ENCODE data around the gene ITGAL. TPM values are rescaled to one million over a fixed set of nuclear protein-coding genes. Genes with fewer than 3 reads are reported as not detected.

Gene ITGAL
- total and polyA plus RNA-seq, 2 of the 13 experiments (the other 11 are each of a cell fraction or from before 2014, with no cell fraction given) = 0.86 to 1.2 TPM

GRCh38 chr16:30557957-30558788 lies 85.6 kb downstream of the ITGAL start, which contains the start of gene ZNF764 (continued):
- TF ChIP-seq, protein P1, sequence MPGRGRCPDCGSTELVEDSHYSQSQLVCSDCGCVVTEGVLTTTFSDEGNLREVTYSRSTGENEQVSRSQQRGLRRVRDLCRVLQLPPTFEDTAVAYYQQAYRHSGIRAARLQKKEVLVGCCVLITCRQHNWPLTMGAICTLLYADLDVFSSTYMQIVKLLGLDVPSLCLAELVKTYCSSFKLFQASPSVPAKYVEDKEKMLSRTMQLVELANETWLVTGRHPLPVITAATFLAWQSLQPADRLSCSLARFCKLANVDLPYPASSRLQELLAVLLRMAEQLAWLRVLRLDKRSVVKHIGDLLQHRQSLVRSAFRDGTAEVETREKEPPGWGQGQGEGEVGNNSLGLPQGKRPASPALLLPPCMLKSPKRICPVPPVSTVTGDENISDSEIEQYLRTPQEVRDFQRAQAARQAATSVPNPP (CRISPR knock-in tag; IDR thresholded peaks at IDR 0.05) = peak; percentile 74; the same call in 1 of the 2 replicates
- TF ChIP-seq ZBTB3 (CRISPR knock-in tag; IDR thresholded peaks at IDR 0.05; ENCODE audit: borderline replicate concordance, low read depth) (no peak; the same call in 1 of the 2 replicates), ESRRA (CRISPR knock-in tag; IDR thresholded peaks at IDR 0.05; ENCODE audit: low read depth) (peak; percentile 75), BRD4 (CRISPR knock-in tag; IDR thresholded peaks at IDR 0.05) (peak; percentile 63), ATAD3A (CRISPR knock-in tag; IDR thresholded peaks at IDR 0.05) (peak; percentile 44; the same call in 1 of the 2 replicates), ZNF598 (CRISPR knock-in tag; IDR thresholded peaks at IDR 0.05; ENCODE audit: borderline replicate concordance) (no peak; the same call in none of the 2 replicates), MTA3 (CRISPR knock-in tag; IDR thresholded peaks at IDR 0.05) (0 out of 2 replicates have a peak, but pooled peaks have one; percentile 62), GZF1 (CRISPR knock-in tag; IDR thresholded peaks at IDR 0.05) (0 out of 2 replicates have a peak, but pooled peaks have one; percentile 84), AKAP8 (CRISPR knock-in tag; IDR thresholded peaks at IDR 0.05) (no peak), ZFY (CRISPR knock-in tag; IDR thresholded peaks at IDR 0.05) (peak; percentile 94), CHCHD3 (CRISPR knock-in tag; IDR thresholded peaks at IDR 0.05) (no peak), NCOA5 (CRISPR knock-in tag; IDR thresholded peaks at IDR 0.05) (no peak), CHD4 (IDR thresholded peaks at IDR 0.05; ENCODE audit: borderline replicate concordance, low read length) (no peak), JDP2 (CRISPR knock-in tag; IDR thresholded peaks at IDR 0.05; ENCODE audit: borderline replicate concordance) (no peak), ZNF556 (CRISPR knock-in tag; IDR thresholded peaks at IDR 0.05; ENCODE audit: borderline replicate concordance) (peak; percentile 73; the same call in 1 of the 2 replicates), BCL6 (CRISPR knock-in tag; IDR thresholded peaks at IDR 0.05) (no peak; the same call in 1 of the 2 replicates), MTF1 (CRISPR knock-in tag; IDR thresholded peaks at IDR 0.05) (no peak), ZNF704 (CRISPR knock-in tag; IDR thresholded peaks at IDR 0.05; ENCODE audit: borderline replicate concordance) (peak; percentile 82; the same call in 1 of the 2 replicates)
- TF ChIP-seq, protein P2, sequence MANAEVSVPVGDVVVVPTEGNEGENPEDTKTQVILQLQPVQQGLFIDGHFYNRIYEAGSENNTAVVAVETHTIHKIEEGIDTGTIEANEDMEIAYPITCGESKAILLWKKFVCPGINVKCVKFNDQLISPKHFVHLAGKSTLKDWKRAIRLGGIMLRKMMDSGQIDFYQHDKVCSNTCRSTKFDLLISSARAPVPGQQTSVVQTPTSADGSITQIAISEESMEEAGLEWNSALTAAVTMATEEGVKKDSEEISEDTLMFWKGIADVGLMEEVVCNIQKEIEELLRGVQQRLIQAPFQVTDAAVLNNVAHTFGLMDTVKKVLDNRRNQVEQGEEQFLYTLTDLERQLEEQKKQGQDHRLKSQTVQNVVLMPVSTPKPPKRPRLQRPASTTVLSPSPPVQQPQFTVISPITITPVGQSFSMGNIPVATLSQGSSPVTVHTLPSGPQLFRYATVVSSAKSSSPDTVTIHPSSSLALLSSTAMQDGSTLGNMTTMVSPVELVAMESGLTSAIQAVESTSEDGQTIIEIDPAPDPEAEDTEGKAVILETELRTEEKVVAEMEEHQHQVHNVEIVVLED (CRISPR knock-in tag; IDR thresholded peaks at IDR 0.05; ENCODE audit: borderline replicate concordance) = peak; percentile 99
- TF ChIP-seq, protein P3, sequence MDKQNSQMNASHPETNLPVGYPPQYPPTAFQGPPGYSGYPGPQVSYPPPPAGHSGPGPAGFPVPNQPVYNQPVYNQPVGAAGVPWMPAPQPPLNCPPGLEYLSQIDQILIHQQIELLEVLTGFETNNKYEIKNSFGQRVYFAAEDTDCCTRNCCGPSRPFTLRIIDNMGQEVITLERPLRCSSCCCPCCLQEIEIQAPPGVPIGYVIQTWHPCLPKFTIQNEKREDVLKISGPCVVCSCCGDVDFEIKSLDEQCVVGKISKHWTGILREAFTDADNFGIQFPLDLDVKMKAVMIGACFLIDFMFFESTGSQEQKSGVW (CRISPR knock-in tag; IDR thresholded peaks at IDR 0.05; ENCODE audit: borderline replicate concordance) = no peak
- TF ChIP-seq, protein P4, sequence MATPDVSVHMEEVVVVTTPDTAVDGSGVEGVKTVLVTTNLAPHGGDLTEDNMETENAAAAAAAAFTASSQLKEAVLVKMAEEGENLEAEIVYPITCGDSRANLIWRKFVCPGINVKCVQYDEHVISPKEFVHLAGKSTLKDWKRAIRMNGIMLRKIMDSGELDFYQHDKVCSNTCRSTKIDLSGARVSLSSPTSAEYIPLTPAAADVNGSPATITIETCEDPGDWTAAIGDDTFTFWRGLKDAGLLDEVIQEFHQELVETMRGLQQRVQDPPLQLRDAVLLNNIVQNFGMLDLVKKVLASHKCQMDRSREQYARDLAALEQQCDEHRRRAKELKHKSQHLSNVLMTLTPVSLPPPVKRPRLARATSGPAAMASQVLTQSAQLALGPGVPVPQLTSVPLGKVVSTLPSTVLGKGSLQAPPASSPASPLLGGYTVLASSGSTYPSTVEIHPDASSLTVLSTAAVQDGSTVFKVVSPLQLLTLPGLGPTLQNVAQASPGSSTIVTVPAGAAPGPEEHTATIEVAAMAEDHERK (CRISPR knock-in tag; IDR thresholded peaks at IDR 0.05; ENCODE audit: low read depth) = peak; percentile 97
- TF ChIP-seq, protein P5, sequence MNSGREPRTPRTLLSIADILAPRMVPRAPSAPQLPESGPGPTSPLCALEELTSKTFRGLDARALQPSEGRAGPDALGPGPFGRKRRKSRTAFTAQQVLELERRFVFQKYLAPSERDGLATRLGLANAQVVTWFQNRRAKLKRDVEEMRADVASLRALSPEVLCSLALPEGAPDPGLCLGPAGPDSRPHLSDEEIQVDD (CRISPR knock-in tag; IDR thresholded peaks at IDR 0.05; ENCODE audit: borderline replicate concordance) = no peak
